ENCODE data around the gene PARP12. TPM values are rescaled to one million over a fixed set of nuclear protein-coding genes. Genes with fewer than 3 reads are reported as not detected.

PARP12 gene
- total RNA-seq, 1 donor from 2014 or later: 164 TPM

- intact Hi-C loops (cut with micrococcal nuclease): no loop called here
These were observed 45.7 kb downstream of the PARP12 start for GRCh38 chr7:140017034-140017433.

GRCh38 chr7:140016540-140016939, 46.2 kb downstream of the PARP12 start:
- intact Hi-C loops (cut with micrococcal nuclease): no loop called here

- intact Hi-C loops (cut with micrococcal nuclease): no loop called here
These were observed 47.2 kb downstream of the PARP12 start for GRCh38 chr7:140015471-140015970.

- intact Hi-C loops (cut with micrococcal nuclease): no loop called here
These were observed 48.6 kb downstream of the PARP12 start for GRCh38 chr7:140014123-140014522.

GRCh38 chr7:140013676-140014075, 49.1 kb downstream of the PARP12 start:
- intact Hi-C loops (cut with micrococcal nuclease): no loop called here

GRCh38 chr7:140010194-140010895, 52.4 kb downstream of the PARP12 start:
- intact Hi-C loops (cut with micrococcal nuclease): no loop called here

- intact Hi-C loops (cut with micrococcal nuclease): no loop called here
These were observed 53.0 kb downstream of the PARP12 start for GRCh38 chr7:140009735-140010134.

GRCh38 chr7:140008755-140009610, 53.8 kb downstream of the PARP12 start:
- intact Hi-C loops (cut with micrococcal nuclease): no loop called here

- intact Hi-C loops (cut with micrococcal nuclease): no loop called here
These were observed 55.6 kb downstream of the PARP12 start for GRCh38 chr7:140007051-140007690.

GRCh38 chr7:140006600-140006999, 56.2 kb downstream of the PARP12 start:
- intact Hi-C loops (cut with micrococcal nuclease): no loop called here

GRCh38 chr7:140005754-140006503, 56.8 kb downstream of the PARP12 start:
- intact Hi-C loops (cut with micrococcal nuclease): no loop called here

- intact Hi-C loops (cut with micrococcal nuclease): no loop called here
These were observed 57.4 kb downstream of the PARP12 start for GRCh38 chr7:140005341-140005740.

- intact Hi-C loops (cut with micrococcal nuclease): loop anchor here (1.0 kb wide), 3 partner anchors 402 to 570 kb away; no protein-coding TSS in a partner anchor
These were observed 58.1 kb downstream of the PARP12 start for GRCh38 chr7:140004672-140005071.

GRCh38 chr7:140003913-140004382, 58.8 kb downstream of the PARP12 start:
- intact Hi-C loops (cut with micrococcal nuclease): loop anchor here (1.0 kb wide), 3 partner anchors 402 to 570 kb away; no protein-coding TSS in a partner anchor

GRCh38 chr7:140000666-140001268, 62.0 kb downstream of the PARP12 start:
- intact Hi-C loops (cut with micrococcal nuclease): loop anchor here (1.0 kb wide), 1 partner anchor 280 kb away; no protein-coding TSS in a partner anchor

- intact Hi-C loops (cut with micrococcal nuclease): no loop called here
These were observed 63.2 kb downstream of the PARP12 start for GRCh38 chr7:139999516-139999915.

GRCh38 chr7:139998572-139998971, 64.2 kb downstream of the PARP12 start:
- intact Hi-C loops (cut with micrococcal nuclease): no loop called here

GRCh38 chr7:139995017-139995915, 67.5 kb downstream of the PARP12 start:
- intact Hi-C loops (cut with micrococcal nuclease): no loop called here

- intact Hi-C loops (cut with micrococcal nuclease): no loop called here
These were observed 68.4 kb downstream of the PARP12 start for GRCh38 chr7:139994356-139994755.

Measured in T-helper 1 cell treated with Interleukin-12 subunit alpha and Interleukin-12 subunit beta and Interleukin-4 antibody, amounts not matched to agents 30 ng/mL and 1 ng/mL, for 36 hours (primary cell).